GM20000 (cell line): ENCODE measurements around the gene ABHD16B.

ENCODE experiments used
- DNase-seq: peaks from one replicate; pipeline ENCODE4 v3.0.0; 2012; ENCODE audit warnings: low spot score
- CTCF ChIP-seq: IDR thresholded peaks from 2 replicates; pipeline ENCODE4 v1.5.1; 2012; ENCODE audit warnings: mild to moderate bottlenecking, control low read depth; ENCODE audit errors: extremely low read depth, missing control alignments

ABHD16B gene

GRCh38 chr20:63836458-63837344, 24.6 kb upstream of the ABHD16B start:
- no peak for TF ChIP-seq CTCF
- DNase-seq = no peak

GRCh38 chr20:63837479-63837878, 23.8 kb upstream of the ABHD16B start:
- no peak for DNase-seq
- TF ChIP-seq CTCF = no peak

- DNase-seq = no peak
- no peak for TF ChIP-seq CTCF
Measured at GRCh38 chr20:63839620-63840019, 21.7 kb upstream of the ABHD16B start.

GRCh38 chr20:63840405-63840828, 20.9 kb upstream of the ABHD16B start:
- DNase-seq = no peak
- TF ChIP-seq CTCF = no peak

- no peak for DNase-seq
- TF ChIP-seq CTCF = no peak
Measured at GRCh38 chr20:63842258-63842657, 19.0 kb upstream of the ABHD16B start.

GRCh38 chr20:63843222-63843621, 18.1 kb upstream of the ABHD16B start:
- no peak for TF ChIP-seq CTCF

GRCh38 chr20:63843778-63844177, 17.5 kb upstream of the ABHD16B start:
- TF ChIP-seq CTCF = no peak

More at GRCh38 chr20:63843222-63843621, 18.1 kb upstream of the ABHD16B start:
- no peak for DNase-seq

More at GRCh38 chr20:63843778-63844177, 17.5 kb upstream of the ABHD16B start:
- DNase-seq = no peak
